OCI-LY1 (cell line): Measurements from ENCODE around the gene RABGAP1L.

Source experiments
- EZH2 ChIP-seq: fragments of 200-600 bp; sonication (generic), shearing (Covaris generic); IDR thresholded peaks from 2 replicates; pipeline ENCODE4 v1.8.0; 2017; ENCODE audit warnings: borderline replicate concordance, mixed run types, mild to moderate bottlenecking, antibody characterized with exemption, low read length, moderate library complexity, mixed read lengths
- TF ChIP-seq, protein P1 (sequence below): fragments of 200-600 bp; sonication (generic), shearing (Covaris generic); IDR thresholded peaks from 2 replicates; pipeline ENCODE4 v1.5.1; 2017; ENCODE audit warnings: mild to moderate bottlenecking, antibody characterized with exemption, low read length, moderate library complexity, mixed read lengths

DNA sequence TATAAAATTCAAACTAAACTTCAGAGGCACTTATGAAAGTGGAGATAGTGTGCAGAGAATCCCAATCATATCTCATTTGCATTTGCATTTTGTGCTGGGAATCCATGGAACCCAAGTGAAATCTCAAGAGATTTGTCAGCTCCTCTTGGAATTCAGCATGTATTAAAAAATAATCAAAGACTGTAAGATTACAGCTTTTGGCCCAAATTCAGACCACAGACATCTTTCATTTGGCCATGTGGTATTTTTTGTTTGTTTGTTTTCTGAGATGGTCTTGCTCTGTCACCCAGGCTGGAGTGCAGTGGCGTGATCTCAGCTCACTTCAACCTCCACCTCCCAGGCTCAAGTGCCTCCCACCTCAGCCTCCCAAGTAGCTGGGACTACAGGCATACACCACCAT lies 836.6 kb downstream of the RABGAP1L start:
- no peak for TF ChIP-seq EZH2
- TF ChIP-seq, protein P1, sequence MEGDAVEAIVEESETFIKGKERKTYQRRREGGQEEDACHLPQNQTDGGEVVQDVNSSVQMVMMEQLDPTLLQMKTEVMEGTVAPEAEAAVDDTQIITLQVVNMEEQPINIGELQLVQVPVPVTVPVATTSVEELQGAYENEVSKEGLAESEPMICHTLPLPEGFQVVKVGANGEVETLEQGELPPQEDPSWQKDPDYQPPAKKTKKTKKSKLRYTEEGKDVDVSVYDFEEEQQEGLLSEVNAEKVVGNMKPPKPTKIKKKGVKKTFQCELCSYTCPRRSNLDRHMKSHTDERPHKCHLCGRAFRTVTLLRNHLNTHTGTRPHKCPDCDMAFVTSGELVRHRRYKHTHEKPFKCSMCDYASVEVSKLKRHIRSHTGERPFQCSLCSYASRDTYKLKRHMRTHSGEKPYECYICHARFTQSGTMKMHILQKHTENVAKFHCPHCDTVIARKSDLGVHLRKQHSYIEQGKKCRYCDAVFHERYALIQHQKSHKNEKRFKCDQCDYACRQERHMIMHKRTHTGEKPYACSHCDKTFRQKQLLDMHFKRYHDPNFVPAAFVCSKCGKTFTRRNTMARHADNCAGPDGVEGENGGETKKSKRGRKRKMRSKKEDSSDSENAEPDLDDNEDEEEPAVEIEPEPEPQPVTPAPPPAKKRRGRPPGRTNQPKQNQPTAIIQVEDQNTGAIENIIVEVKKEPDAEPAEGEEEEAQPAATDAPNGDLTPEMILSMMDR: no peak
